ENCODE data around the gene CCSER1. TPM values are rescaled to one million over a fixed set of nuclear protein-coding genes. Genes with fewer than 3 reads are reported as not detected.

The CCSER1 gene
- total RNA-seq, 2 donors from 2014 or later = 11.8 to 12.5 TPM

DNA sequence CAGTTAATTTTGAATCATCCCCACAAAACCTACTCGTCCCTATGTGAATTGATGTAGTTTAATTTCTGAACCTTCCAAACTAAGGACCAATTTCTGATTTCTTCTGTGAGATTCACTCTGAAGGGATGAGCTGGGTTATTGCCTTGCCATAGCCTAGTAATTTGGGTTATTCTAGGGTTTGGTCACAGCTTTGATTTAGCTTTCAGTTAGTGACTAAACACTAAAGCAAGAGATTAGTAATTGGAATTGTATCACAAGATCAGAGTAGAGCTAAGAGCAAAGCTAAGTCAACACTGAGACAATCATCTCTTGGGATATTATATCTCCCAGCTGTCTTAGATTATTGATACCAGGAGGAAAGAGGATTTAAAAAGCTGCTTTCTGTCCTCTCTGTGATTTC lies 588.0 kb downstream of the CCSER1 start:
- no peak for DNase-seq (ENCODE audit: low spot score)
- no peaks in the 10 kb centered on the region for H3K27me3 ChIP-seq
- H3K4me1 ChIP-seq = no peaks in the 10 kb centered on the region
- H3K27ac ChIP-seq = no peak overlapping the region
- no peaks in the 10 kb centered on the region for H3K36me3 ChIP-seq
- no peaks in the 10 kb centered on the region for H3K9me3 ChIP-seq
- TF ChIP-seq, protein P1, sequence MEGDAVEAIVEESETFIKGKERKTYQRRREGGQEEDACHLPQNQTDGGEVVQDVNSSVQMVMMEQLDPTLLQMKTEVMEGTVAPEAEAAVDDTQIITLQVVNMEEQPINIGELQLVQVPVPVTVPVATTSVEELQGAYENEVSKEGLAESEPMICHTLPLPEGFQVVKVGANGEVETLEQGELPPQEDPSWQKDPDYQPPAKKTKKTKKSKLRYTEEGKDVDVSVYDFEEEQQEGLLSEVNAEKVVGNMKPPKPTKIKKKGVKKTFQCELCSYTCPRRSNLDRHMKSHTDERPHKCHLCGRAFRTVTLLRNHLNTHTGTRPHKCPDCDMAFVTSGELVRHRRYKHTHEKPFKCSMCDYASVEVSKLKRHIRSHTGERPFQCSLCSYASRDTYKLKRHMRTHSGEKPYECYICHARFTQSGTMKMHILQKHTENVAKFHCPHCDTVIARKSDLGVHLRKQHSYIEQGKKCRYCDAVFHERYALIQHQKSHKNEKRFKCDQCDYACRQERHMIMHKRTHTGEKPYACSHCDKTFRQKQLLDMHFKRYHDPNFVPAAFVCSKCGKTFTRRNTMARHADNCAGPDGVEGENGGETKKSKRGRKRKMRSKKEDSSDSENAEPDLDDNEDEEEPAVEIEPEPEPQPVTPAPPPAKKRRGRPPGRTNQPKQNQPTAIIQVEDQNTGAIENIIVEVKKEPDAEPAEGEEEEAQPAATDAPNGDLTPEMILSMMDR (IDR thresholded peaks at IDR 0.05) = no peak
- no peak overlapping the region for H3K4me3 ChIP-seq

DNA sequence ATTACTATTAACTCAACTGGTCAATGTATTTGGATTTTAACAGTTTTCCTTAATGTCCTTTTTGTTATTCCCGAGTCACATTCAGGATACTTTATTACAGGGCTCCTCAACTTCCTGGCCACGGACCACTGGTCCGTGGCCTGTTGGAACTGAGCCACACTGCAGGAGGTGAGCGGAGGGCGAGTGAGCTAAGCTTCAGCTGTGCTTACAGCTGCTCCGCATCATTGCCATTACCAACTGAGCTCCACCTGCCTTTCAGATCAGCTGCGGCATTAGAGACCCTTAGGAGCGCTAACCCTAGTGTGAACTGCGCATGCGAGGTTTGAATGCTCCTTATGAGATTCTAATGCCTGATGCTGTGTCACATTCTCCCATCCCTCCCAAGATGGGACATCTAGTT lies 591.7 kb downstream of the CCSER1 start:
- TF ChIP-seq, protein P1 (IDR thresholded peaks at IDR 0.05) = no peak
- H3K27ac ChIP-seq = no peak overlapping the region

DNA sequence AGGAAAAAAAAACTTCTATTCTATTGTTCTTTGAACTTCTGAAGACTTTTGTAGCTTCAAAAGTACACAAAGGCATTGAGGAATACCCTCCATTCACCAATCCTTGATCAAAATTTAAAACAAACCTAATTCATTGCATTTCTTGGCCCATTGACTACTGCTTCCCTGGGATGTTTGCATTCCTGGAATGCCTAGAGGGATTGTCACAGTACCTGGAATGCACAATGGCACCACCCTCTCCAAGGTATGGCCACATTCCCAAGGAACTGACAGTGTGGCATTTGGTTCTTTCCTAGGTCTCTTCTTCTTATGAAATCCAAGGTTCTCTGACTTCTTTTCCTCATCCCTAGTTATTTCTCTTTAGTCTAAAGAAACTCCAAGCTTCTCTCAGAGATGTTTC lies 600.7 kb downstream of the CCSER1 start:
- Histone ChIP-seq H3K9me3 (no peaks in the 10 kb centered on the region), H3K4me3 (no peak overlapping the region), H3K4me1 (no peaks in the 10 kb centered on the region), H3K27ac (no peak overlapping the region), H3K27me3 (no peaks in the 10 kb centered on the region), H3K36me3 (no peaks in the 10 kb centered on the region)
- TF ChIP-seq, protein P1 (IDR thresholded peaks at IDR 0.05) = no peak
- no peak for DNase-seq (ENCODE audit: low spot score)

More for the DNA sequence above, 591.7 kb downstream of the CCSER1 start:
- Histone ChIP-seq H3K4me3 (no peak overlapping the region), H3K4me1 (no peaks in the 10 kb centered on the region), H3K9me3 (no peaks in the 10 kb centered on the region), H3K36me3 (no peaks in the 10 kb centered on the region), H3K27me3 (no peaks in the 10 kb centered on the region)
- DNase-seq (ENCODE audit: low spot score) = no peak

DNA sequence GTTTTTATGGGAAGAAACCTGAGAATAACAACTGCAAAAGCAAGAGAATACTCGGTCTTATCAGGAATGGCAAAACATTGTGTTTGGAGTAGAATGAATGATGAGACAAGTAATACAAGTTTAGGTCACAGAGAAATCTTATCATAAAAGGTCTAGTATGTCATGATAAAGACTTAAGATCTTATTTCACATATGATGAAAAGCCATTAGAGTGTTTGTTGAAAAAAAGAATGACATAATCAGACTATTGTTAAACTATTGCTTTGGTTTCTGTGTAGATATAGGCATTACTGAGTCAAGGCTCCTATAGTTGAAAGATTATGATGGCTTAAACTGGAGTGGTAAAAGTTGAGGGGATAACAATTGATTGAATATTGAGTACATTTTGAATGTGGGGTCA lies 603.6 kb downstream of the CCSER1 start:
- no peak for DNase-seq (ENCODE audit: low spot score)
- H3K27ac ChIP-seq = no peak overlapping the region
- no peak overlapping the region for H3K4me3 ChIP-seq
- no peaks in the 10 kb centered on the region for H3K36me3 ChIP-seq
- no peaks in the 10 kb centered on the region for H3K27me3 ChIP-seq
- no peaks in the 10 kb centered on the region for H3K9me3 ChIP-seq
- H3K4me1 ChIP-seq = no peaks in the 10 kb centered on the region
- TF ChIP-seq, protein P1 (IDR thresholded peaks at IDR 0.05) = no peak

DNA sequence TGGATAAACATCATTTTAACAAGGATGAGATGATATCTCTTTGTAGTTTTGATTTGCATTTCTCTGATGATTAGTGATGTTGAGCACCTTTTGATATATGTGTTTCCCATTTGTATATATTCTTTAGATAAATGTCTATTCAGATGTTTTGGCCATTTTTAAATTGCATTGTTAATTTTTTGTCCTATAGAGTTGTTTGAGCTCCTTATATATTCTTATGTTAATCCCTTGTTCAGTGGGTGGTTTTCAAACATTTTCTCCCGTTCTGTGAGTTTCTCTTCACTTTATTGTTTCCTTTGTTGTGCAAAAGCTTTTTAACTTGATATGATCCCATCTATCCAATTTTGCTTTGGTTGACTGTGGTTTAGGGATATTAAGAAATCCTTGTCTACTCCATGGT lies 606.0 kb downstream of the CCSER1 start:
- H3K27me3 ChIP-seq = no peaks in the 10 kb centered on the region
- no peak overlapping the region for H3K27ac ChIP-seq
- H3K9me3 ChIP-seq = no peaks in the 10 kb centered on the region

DNA sequence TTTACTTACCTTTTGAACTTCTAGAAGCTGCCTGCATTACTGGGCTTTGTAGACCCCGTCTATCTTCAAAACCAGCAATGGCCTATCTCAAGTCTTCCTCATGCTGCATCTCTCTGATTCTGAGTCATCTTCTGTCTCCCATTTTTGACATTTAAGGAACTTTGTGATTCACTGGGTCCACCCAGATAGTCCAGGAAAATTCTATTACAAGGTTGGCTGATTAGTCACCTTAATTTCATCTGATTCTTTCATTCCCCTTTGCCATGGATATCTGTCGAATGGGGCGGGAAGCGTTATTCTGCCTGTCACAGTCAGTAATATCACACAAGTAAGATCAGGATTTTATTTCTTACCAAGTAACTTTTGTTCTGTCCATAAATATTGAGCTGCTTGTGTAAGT lies 618.0 kb downstream of the CCSER1 start:
- Histone ChIP-seq H3K36me3 (no peaks in the 10 kb centered on the region), H3K4me1 (no peaks in the 10 kb centered on the region), H3K27ac (no peak overlapping the region), H3K9me3 (no peaks in the 10 kb centered on the region), H3K4me3 (no peak overlapping the region), H3K27me3 (no peaks in the 10 kb centered on the region)
- TF ChIP-seq, protein P1 (IDR thresholded peaks at IDR 0.05) = no peak
- DNase-seq (ENCODE audit: low spot score) = no peak

More for the DNA sequence above, 606.0 kb downstream of the CCSER1 start:
- H3K36me3 ChIP-seq = no peaks in the 10 kb centered on the region
- no peaks in the 10 kb centered on the region for H3K4me1 ChIP-seq
- TF ChIP-seq, protein P1 (IDR thresholded peaks at IDR 0.05) = no peak
- no peak for DNase-seq (ENCODE audit: low spot score)
- no peak overlapping the region for H3K4me3 ChIP-seq
